Astrocyte of the cerebellum (primary cell): ENCODE data around the gene OR11L1.
A peak's percentile ranks its signal among the peaks of the same experiment; 100 is the strongest.

Source experiments
- DNase-seq: peaks from one replicate; pipeline ENCODE4 v3.0.0-alpha.2; 2011; ENCODE audit warnings: low read depth
- H3K4me3 ChIP-seq: 2 replicates; pipeline ENCODE4 v1.5.1; 2011; ENCODE audit warnings: mild to moderate bottlenecking, low read depth, low read length, moderate library complexity
- CTCF ChIP-seq: IDR thresholded peaks from 2 replicates; pipeline ENCODE4 v1.5.1; 2012; ENCODE audit warnings: low read length, low read depth, moderate library complexity, mild to moderate bottlenecking; ENCODE audit errors: missing control alignments
- in situ Hi-C: cut with HindIII; loops from 2 replicates; pipeline ENCODE4 v1.10.0; 2017; ENCODE audit warnings: low sequenced_read_pairs

OR11L1 gene

GRCh38 chr1:247845693-247846017 lies 4.0 kb upstream of the OR11L1 start:
- DNase-seq: no peak
- H3K4me3 ChIP-seq: no peak overlapping the region
- no peak for TF ChIP-seq CTCF
- in situ Hi-C loops: no loop called here

GRCh38 chr1:247845011-247845692 lies 3.5 kb upstream of the OR11L1 start:
- DNase-seq: no peak
- no peak overlapping the region for H3K4me3 ChIP-seq
- no peak for TF ChIP-seq CTCF
- in situ Hi-C loops: no loop called here

GRCh38 chr1:247843411-247843810 lies 1.7 kb upstream of the OR11L1 start:
- no peak for TF ChIP-seq CTCF
- no peak for DNase-seq
- in situ Hi-C loops: no loop called here
- no peak overlapping the region for H3K4me3 ChIP-seq

GRCh38 chr1:247840818-247841217 lies 878 bp downstream of the OR11L1 start:
- no peak for DNase-seq
- H3K4me3 ChIP-seq: no peak overlapping the region
- no peak for TF ChIP-seq CTCF
- in situ Hi-C loops: no loop called here

- H3K4me3 ChIP-seq: no peak overlapping the region
- in situ Hi-C loops: no loop called here
- DNase-seq: no peak
- no peak for TF ChIP-seq CTCF
These were observed 8.1 kb downstream of the OR11L1 start for GRCh38 chr1:247833601-247834000.

- peak; percentile 2 for DNase-seq
- in situ Hi-C loops: no loop called here
- H3K4me3 ChIP-seq: no peak overlapping the region
- no peak for TF ChIP-seq CTCF
These were observed 12.0 kb downstream of the OR11L1 start for GRCh38 chr1:247829656-247830055.
